Activated CD8-positive, alpha-beta memory T cell treated with anti-CD3 and anti-CD28 coated beads, Interleukin-2, amount 50 U/mL, for 1 hour (primary cell): Measurements from ENCODE around the gene CLEC17A.
"Not testable (repeated sequence)": the region's sequence is repeated elsewhere in the genome, so short reads cannot be mapped to it uniquely, and the experiment has no call there.

ENCODE experiments used
- DNase-seq: peaks from one replicate; pipeline ENCODE4 v3.0.0-alpha.2; 2020; ENCODE audit errors: extremely low read depth

Gene CLEC17A

GRCh38 chr19:14559916-14560775 lies 22.7 kb upstream of the CLEC17A start:
- no peak for DNase-seq

GRCh38 chr19:14560776-14561108 lies 22.1 kb upstream of the CLEC17A start:
- no peak for DNase-seq

GRCh38 chr19:14561249-14561648 lies 21.6 kb upstream of the CLEC17A start:
- DNase-seq: no peak

- DNase-seq: no peak
Observed at GRCh38 chr19:14561847-14562351, 21.0 kb upstream of the CLEC17A start.

- no peak for DNase-seq
Observed at GRCh38 chr19:14562660-14563589, 20.0 kb upstream of the CLEC17A start.

- DNase-seq: no peak
Observed at GRCh38 chr19:14563590-14563926, 19.3 kb upstream of the CLEC17A start.

GRCh38 chr19:14563989-14564651 lies 18.8 kb upstream of the CLEC17A start:
- DNase-seq: no peak

GRCh38 chr19:14564652-14565297 lies 18.1 kb upstream of the CLEC17A start:
- DNase-seq: not testable (repeated sequence)

- no peak for DNase-seq
Observed at GRCh38 chr19:14565298-14565679, 17.6 kb upstream of the CLEC17A start.

GRCh38 chr19:14565765-14566711 lies 16.8 kb upstream of the CLEC17A start:
- no peak for DNase-seq

GRCh38 chr19:14566712-14567077 lies 16.2 kb upstream of the CLEC17A start:
- no peak for DNase-seq

- DNase-seq: no peak
Observed at GRCh38 chr19:14567079-14567478, 15.8 kb upstream of the CLEC17A start.

- DNase-seq: no peak
Observed at GRCh38 chr19:14570864-14571527, 11.9 kb upstream of the CLEC17A start.

GRCh38 chr19:14571695-14572490 lies 11.0 kb upstream of the CLEC17A start, which contains the start of gene NDUFB7:
Gene NDUFB7, minus strand, starts transcription at chr19:14572066. Its CDS starts 66 bp downstream, at chr19:14572000.
- peak; percentile 76 for DNase-seq

GRCh38 chr19:14575428-14575980 lies 7.4 kb upstream of the CLEC17A start:
- no peak for DNase-seq

- DNase-seq: no peak
Observed at GRCh38 chr19:14576363-14576762, 6.5 kb upstream of the CLEC17A start.

GRCh38 chr19:14577264-14577663 lies 5.6 kb upstream of the CLEC17A start:
- DNase-seq: no peak

- DNase-seq: no peak
Observed at GRCh38 chr19:14577885-14578427, 4.9 kb upstream of the CLEC17A start.
